ENCODE measurements around the gene FAM24B.

Gene FAM24B

GRCh38 chr10:122849900-122850605 lies 29.3 kb downstream of the FAM24B start:
- Mint-ChIP-seq H3K36me3 (ENCODE audit: low read depth) (peaks cover 42% of the 10 kb centered on the region), H3K4me3 (no peak overlapping the region), H3K27me3 (ENCODE audit: low read depth) (no peaks in the 10 kb centered on the region), H3K9me3 (no peaks in the 10 kb centered on the region), H3K4me1 (ENCODE audit: low read depth) (peaks cover 36% of the 10 kb centered on the region), H3K27ac (no peak overlapping the region)

- H3K9me3 Mint-ChIP-seq = no peaks in the 10 kb centered on the region
- peaks cover 44% of the 10 kb centered on the region for H3K36me3 Mint-ChIP-seq (ENCODE audit: low read depth)
- no peak overlapping the region for H3K4me3 Mint-ChIP-seq
- peaks cover 27% of the 10 kb centered on the region for H3K4me1 Mint-ChIP-seq (ENCODE audit: low read depth)
- no peaks in the 10 kb centered on the region for H3K27me3 Mint-ChIP-seq (ENCODE audit: low read depth)
- no peak overlapping the region for H3K27ac Mint-ChIP-seq
These were observed 30.3 kb downstream of the FAM24B start for GRCh38 chr10:122849090-122849489.

DNA sequence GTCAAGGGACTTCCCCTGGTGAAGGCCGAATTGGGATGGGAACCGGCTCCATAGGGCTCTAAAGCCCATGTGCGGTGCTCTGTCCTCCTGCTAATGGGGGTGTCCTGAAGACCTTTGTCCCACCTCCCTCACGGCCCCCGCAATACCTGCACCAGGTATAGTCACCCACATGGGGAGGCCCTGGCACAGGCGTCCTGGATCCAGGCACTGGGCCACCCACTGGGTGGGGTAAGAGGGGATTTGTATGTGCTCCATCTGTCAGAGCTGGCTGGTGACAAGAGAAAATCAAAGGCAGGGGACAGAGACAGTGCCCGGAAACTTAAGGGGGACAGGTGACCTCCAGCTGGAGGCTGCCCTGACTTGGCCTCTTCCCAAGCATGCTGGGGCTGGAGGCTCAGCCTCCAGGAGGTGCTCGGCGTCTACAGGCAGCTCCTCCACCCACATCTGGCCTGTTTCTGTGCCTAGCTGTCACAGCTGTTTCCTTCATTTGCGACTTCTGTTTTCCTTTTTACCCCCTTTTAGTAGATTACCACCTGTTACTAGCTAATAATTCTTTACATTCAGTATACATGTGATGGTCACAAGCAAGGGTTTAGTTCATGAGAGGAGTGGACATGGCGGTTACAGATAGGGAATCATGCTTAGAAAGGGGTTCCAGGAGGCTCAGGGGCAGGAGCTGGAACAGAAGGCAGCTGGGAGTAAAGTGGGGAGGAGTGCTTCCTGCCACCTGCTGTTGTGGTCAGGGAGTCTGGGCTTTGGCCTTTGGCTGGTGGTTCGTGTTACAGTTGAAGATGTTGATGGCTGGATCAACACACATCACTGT lies 31.4 kb downstream of the FAM24B start:
- H3K27me3 Mint-ChIP-seq (ENCODE audit: low read depth) = no peaks in the 10 kb centered on the region
- H3K27ac Mint-ChIP-seq = no peak overlapping the region
- H3K9me3 Mint-ChIP-seq = no peaks in the 10 kb centered on the region
- H3K4me1 Mint-ChIP-seq (ENCODE audit: low read depth) = peaks cover 16% of the 10 kb centered on the region
- H3K4me3 Mint-ChIP-seq = no peak overlapping the region
- peaks cover 39% of the 10 kb centered on the region for H3K36me3 Mint-ChIP-seq (ENCODE audit: low read depth)

DNA sequence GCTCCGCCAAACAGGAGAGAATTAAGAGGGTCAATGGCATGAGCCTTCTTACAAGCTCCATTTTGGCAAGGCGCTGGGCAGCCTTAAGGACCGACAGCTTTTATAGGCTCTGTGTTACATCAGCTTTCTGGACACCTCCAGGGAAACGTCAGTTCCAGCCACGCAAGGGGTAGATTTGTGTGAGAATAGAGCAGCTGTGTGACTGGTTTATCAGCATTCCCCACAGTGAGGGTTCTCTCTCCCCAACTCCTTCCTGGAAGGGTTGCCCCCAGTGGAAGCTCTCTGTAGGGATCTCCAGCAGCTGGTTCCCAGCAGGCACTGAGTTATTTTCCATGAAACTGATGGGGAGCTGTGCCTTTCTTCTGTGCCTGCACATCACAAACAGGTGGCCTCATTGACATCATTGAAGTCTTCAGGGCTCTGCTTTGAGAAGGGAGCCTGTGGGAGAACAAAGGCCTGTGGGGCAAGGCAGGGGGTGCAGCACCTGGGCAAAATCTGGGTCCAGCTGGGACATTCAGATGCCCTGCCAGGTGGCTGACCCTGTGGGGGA lies 33.5 kb downstream of the FAM24B start, which contains the start of gene CUZD1:
Gene CUZD1 (minus strand): TSS at position 75 of the 550 bp plus-strand sequence. CDS start 14 bp downstream, at position 61.
- Mint-ChIP-seq H3K4me1 (ENCODE audit: low read depth) (peaks cover 12% of the 10 kb centered on the region), H3K36me3 (ENCODE audit: low read depth) (peaks cover 38% of the 10 kb centered on the region), H3K27ac (peak within 1 kb of the TSS; percentile 12), H3K27me3 (ENCODE audit: low read depth) (no peaks in the 10 kb centered on the region), H3K4me3 (no peak within 1 kb of the TSS), H3K9me3 (peaks cover 4% of the 10 kb centered on the region)

DNA sequence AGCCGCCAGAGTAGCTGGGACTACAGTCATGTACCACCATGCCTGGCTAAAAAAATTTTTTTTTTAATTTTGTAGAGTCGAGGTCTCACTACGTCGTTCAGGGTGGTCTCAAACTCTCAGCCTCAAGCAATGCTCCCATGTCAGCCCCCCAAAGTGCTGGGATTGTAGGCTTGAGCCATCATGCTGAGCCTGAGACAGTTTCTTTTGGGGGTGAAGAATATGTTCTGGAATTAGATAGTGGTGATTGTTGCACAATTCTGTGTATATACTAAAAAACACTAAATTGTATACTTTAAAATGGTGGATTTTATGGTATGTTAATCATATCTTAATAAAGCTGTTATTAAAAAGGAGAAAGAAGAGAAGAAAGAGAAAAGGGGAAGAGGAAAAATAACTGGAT lies 35.2 kb downstream of the FAM24B start:
- peaks cover 7% of the 10 kb centered on the region for H3K4me1 Mint-ChIP-seq (ENCODE audit: low read depth)
- H3K9me3 Mint-ChIP-seq = peaks cover 4% of the 10 kb centered on the region
- H3K36me3 Mint-ChIP-seq (ENCODE audit: low read depth) = peaks cover 27% of the 10 kb centered on the region
- no peak overlapping the region for H3K27ac Mint-ChIP-seq
- no peak overlapping the region for H3K4me3 Mint-ChIP-seq
- no peaks in the 10 kb centered on the region for H3K27me3 Mint-ChIP-seq (ENCODE audit: low read depth)

DNA sequence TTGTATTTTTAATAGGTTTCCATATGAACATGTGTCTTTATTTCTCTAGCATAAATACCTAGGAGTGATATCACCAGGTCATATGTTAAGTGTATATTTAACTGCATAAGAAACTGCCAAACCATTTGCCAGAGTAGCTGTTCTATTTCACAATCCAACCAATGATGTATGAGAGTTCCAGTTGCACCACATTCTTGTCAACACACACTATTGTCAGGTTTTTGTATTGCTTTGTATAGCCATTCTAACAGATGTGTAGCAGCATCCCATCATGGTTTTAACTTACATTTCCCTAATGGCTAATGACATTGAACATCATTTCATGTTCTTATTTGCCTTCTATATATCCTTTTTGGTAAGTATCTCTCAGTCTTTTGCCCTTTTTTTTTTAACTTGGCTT lies 37.8 kb downstream of the FAM24B start:
- H3K27ac Mint-ChIP-seq = no peak overlapping the region
- peaks cover 37% of the 10 kb centered on the region for H3K36me3 Mint-ChIP-seq (ENCODE audit: low read depth)

DNA sequence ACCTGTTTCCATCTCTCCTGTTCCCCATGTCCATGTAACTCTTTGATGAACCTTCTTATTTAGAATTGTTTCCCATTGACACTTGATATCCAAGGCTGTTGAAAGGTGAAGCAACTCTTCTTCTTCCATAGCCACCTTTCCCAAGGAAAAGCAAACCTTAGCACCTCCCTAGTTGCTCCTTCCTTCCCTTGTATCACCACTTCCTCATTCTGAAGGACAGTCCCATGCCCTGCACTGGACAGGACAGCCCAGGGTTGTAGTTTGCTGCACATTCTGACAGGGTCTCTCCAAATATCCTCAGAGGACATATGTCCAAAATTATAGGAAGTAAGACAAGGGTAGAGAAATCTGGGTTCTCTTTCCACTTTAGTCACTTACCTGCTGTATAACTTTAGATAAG lies 39.9 kb downstream of the FAM24B start:
- Mint-ChIP-seq H3K36me3 (ENCODE audit: low read depth) (peaks cover 34% of the 10 kb centered on the region), H3K9me3 (peaks cover 4% of the 10 kb centered on the region), H3K27ac (no peak overlapping the region), H3K4me3 (no peak overlapping the region), H3K4me1 (ENCODE audit: low read depth) (no peaks in the 10 kb centered on the region), H3K27me3 (ENCODE audit: low read depth) (no peaks in the 10 kb centered on the region)

More for the DNA sequence above, 37.8 kb downstream of the FAM24B start:
- no peaks in the 10 kb centered on the region for H3K27me3 Mint-ChIP-seq (ENCODE audit: low read depth)
- peaks cover 4% of the 10 kb centered on the region for H3K9me3 Mint-ChIP-seq
- H3K4me3 Mint-ChIP-seq = no peak overlapping the region
- no peaks in the 10 kb centered on the region for H3K4me1 Mint-ChIP-seq (ENCODE audit: low read depth)

GRCh38 chr10:122838880-122839279 lies 40.5 kb downstream of the FAM24B start:
- Mint-ChIP-seq H3K36me3 (ENCODE audit: low read depth) (peaks cover 32% of the 10 kb centered on the region), H3K4me3 (no peak overlapping the region), H3K4me1 (ENCODE audit: low read depth) (no peaks in the 10 kb centered on the region), H3K27ac (no peak overlapping the region), H3K27me3 (ENCODE audit: low read depth) (no peaks in the 10 kb centered on the region), H3K9me3 (peaks cover 4% of the 10 kb centered on the region)

DNA sequence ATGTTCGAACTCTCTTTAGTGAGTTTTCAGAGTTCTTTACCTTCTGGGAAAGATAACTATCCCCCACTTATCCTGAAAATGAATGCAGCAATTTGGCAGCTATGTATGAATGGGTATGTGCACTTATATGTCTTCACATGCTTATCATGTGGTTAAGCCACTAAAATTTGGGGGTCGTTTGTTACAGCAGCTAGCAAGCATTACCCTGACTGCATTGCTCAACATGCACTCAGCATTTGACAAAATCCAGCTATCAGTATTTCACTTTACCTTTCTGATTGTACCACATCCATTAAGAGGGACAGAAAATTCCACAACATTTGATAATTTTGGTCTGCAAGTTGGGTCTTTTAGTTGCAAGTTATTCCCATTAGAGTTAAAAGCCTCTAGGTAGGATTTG lies 43.5 kb downstream of the FAM24B start:
- H3K36me3 Mint-ChIP-seq (ENCODE audit: low read depth) = peaks cover 42% of the 10 kb centered on the region
- no peak overlapping the region for H3K27ac Mint-ChIP-seq
- no peaks in the 10 kb centered on the region for H3K9me3 Mint-ChIP-seq
- no peak overlapping the region for H3K4me3 Mint-ChIP-seq
- H3K4me1 Mint-ChIP-seq (ENCODE audit: low read depth) = no peaks in the 10 kb centered on the region
- no peaks in the 10 kb centered on the region for H3K27me3 Mint-ChIP-seq (ENCODE audit: low read depth)

- H3K36me3 Mint-ChIP-seq (ENCODE audit: low read depth) = peaks cover 25% of the 10 kb centered on the region
- no peaks in the 10 kb centered on the region for H3K4me1 Mint-ChIP-seq (ENCODE audit: low read depth)
- H3K27ac Mint-ChIP-seq = no peak overlapping the region
- H3K27me3 Mint-ChIP-seq (ENCODE audit: low read depth) = no peaks in the 10 kb centered on the region
- H3K4me3 Mint-ChIP-seq = no peak overlapping the region
- H3K9me3 Mint-ChIP-seq = no peaks in the 10 kb centered on the region
These were observed 48.4 kb downstream of the FAM24B start for GRCh38 chr10:122830965-122831353.

DNA sequence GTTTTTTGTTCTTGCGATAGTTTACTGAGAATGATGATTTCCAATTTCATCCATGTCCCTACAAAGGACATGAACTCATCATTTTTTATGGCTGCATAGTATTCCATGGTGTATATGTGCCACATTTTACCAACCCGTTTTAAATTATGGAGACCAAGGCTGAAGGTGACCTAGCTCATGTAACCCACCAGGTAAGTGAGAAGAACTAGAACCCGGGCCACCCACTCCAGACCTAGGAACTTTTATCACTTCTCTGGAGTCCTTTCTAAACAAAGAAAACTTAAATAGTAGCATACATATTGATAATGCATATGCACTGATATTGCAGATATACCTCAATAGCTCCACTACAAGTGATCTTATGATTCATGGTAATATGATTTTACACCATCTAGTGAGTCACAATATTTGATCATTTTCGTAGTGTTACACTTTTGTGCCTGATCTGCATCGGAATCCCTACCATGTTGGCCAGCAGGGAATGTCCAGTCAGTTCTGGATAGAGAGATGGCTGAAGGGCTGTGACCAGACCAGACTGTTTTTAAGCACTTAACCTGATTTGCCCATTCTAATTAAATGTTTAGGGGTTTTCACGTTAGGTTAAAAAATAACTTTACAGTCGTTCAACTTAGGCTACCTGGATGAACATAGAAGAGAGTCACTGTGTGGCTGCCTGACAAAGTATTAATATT lies 49.0 kb downstream of the FAM24B start:
- H3K27ac Mint-ChIP-seq = no peak overlapping the region
- no peaks in the 10 kb centered on the region for H3K9me3 Mint-ChIP-seq
- H3K36me3 Mint-ChIP-seq (ENCODE audit: low read depth) = peaks cover 22% of the 10 kb centered on the region
- H3K27me3 Mint-ChIP-seq (ENCODE audit: low read depth) = peaks cover 4% of the 10 kb centered on the region
- no peak overlapping the region for H3K4me3 Mint-ChIP-seq
- H3K4me1 Mint-ChIP-seq (ENCODE audit: low read depth) = no peaks in the 10 kb centered on the region

GRCh38 chr10:122829454-122829853 lies 49.9 kb downstream of the FAM24B start:
- no peak overlapping the region for H3K4me3 Mint-ChIP-seq
- H3K36me3 Mint-ChIP-seq (ENCODE audit: low read depth) = peaks cover 20% of the 10 kb centered on the region
- no peaks in the 10 kb centered on the region for H3K4me1 Mint-ChIP-seq (ENCODE audit: low read depth)
- peaks cover 11% of the 10 kb centered on the region for H3K27me3 Mint-ChIP-seq (ENCODE audit: low read depth)
- H3K9me3 Mint-ChIP-seq = no peaks in the 10 kb centered on the region
- H3K27ac Mint-ChIP-seq = no peak overlapping the region

GRCh38 chr10:122828716-122829255 lies 50.6 kb downstream of the FAM24B start:
- Mint-ChIP-seq H3K9me3 (no peaks in the 10 kb centered on the region), H3K27ac (no peak overlapping the region), H3K4me3 (no peak overlapping the region), H3K36me3 (ENCODE audit: low read depth) (peaks cover 20% of the 10 kb centered on the region), H3K27me3 (ENCODE audit: low read depth) (peaks cover 17% of the 10 kb centered on the region), H3K4me1 (ENCODE audit: low read depth) (no peaks in the 10 kb centered on the region)

DNA sequence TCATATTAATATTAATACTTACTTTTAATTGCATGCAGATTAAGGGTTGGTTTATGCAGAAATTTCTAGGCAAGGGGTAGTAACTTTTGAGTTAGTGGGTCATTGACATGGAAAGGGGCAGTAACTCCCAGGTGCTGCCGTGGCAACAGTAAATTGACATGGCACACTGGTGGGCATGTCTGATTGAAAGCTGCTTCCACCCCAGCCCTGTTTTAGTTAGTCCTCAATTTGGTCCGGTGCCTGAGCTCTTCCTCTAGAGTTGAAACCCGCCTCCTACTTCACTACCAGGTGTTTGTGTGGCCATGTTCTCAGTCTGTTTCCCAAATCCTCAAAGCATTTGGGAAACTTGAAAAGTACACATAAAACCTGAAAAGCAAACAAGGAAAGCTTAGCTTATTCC lies 52.1 kb downstream of the FAM24B start:
- H3K27me3 Mint-ChIP-seq (ENCODE audit: low read depth) = peaks cover 19% of the 10 kb centered on the region
- no peak overlapping the region for H3K4me3 Mint-ChIP-seq
- no peaks in the 10 kb centered on the region for H3K9me3 Mint-ChIP-seq
- H3K36me3 Mint-ChIP-seq (ENCODE audit: low read depth) = peaks cover 15% of the 10 kb centered on the region
- H3K27ac Mint-ChIP-seq = no peak overlapping the region
- H3K4me1 Mint-ChIP-seq (ENCODE audit: low read depth) = no peaks in the 10 kb centered on the region
